VCaP (cell line): ENCODE results near the gene RPL12.

Experiments
- H3K27ac ChIP-seq: fragments of 450-650 bp; 2 replicates; pipeline ENCODE4 v1.5.1; 2017
- TF ChIP-seq, protein P1 (sequence below): fragments of 450-650 bp; conservative IDR thresholded peaks from 2 replicates; pipeline ENCODE4 v1.5.1; 2017; ENCODE audit warnings: mild to moderate bottlenecking, moderate library complexity

Gene RPL12

DNA sequence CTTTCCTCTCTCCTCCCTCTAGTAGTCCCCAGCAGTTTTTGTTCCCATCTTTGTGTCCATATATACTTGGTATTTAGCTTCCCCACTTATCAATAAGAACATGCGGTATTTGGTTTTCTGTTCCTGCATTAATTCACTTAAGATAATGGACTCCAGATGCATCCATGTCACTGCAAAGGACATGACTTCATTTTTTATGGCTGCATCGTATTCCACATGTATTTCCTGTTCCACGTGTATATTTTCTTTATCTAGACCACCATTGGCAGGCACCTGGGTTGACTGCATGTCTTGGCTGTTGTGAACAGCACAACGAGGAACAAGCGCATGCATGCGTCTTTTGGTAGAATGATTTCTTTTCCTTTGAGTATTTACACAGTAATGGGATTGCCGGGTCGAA lies 20.8 kb downstream of the RPL12 start:
- TF ChIP-seq, protein P1, sequence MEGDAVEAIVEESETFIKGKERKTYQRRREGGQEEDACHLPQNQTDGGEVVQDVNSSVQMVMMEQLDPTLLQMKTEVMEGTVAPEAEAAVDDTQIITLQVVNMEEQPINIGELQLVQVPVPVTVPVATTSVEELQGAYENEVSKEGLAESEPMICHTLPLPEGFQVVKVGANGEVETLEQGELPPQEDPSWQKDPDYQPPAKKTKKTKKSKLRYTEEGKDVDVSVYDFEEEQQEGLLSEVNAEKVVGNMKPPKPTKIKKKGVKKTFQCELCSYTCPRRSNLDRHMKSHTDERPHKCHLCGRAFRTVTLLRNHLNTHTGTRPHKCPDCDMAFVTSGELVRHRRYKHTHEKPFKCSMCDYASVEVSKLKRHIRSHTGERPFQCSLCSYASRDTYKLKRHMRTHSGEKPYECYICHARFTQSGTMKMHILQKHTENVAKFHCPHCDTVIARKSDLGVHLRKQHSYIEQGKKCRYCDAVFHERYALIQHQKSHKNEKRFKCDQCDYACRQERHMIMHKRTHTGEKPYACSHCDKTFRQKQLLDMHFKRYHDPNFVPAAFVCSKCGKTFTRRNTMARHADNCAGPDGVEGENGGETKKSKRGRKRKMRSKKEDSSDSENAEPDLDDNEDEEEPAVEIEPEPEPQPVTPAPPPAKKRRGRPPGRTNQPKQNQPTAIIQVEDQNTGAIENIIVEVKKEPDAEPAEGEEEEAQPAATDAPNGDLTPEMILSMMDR, result no peak
- no peak overlapping the region for H3K27ac ChIP-seq

DNA sequence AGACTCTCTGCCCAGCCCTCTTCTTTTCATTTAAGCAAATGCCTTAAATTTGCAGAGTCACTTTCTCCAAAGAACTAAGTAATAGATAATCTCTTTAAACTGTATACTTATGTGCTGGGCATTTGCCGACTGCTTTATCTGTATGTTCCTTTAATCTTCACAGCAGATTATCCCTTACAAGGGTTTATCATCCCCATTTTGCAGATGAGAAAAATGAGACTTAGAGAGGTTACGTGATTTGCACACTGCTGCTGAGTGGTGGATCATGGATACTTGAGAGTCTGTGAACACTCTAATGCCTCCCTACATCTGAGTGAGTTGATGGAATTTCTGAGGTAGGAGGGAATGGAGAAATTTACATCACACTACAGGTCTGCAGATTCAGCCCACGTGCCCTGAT lies 22.9 kb downstream of the RPL12 start:
- H3K27ac ChIP-seq, result no peak overlapping the region
- TF ChIP-seq, protein P1, result no peak

DNA sequence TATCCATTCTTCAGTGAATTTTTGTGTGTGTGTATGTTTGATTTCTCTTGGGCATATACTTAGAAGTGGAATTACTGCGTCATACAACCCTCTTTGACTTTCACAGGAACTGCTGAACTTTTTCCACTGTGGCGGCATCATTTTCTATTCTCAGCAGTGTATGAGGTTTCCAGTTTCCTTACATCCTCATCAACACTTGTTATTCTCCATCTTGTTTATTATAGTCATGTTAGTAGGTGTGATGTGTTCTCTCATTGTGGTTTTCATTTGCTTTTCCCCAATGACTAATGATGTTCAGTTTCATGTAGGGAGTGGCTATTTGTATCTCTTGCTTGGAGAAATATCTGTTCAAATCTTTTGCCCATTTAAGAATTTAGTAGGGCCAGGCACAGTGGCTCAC lies 24.4 kb downstream of the RPL12 start:
- TF ChIP-seq, protein P1, result no peak
- H3K27ac ChIP-seq, result no peak overlapping the region

DNA sequence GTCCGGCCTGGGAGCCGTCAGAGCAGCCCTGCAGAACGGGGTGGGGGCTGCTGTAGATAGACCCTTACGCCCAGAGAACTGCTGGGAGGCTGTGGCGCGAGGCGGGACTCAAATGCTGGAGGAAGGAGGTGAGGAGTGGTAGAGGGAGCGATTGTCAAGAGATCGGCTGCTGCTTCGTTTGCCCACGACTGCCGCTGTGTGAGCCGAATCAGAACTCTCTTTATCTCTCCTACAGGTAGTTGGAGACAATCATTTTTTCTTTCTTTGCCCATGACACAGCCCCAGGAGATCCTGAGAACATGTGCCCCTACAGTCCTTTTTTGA lies 26.6 kb downstream of the RPL12 start:
- TF ChIP-seq, protein P1, result peak; percentile 20; the same call in 1 of the 2 replicates
- peak overlapping the region; percentile 98 for H3K27ac ChIP-seq

DNA sequence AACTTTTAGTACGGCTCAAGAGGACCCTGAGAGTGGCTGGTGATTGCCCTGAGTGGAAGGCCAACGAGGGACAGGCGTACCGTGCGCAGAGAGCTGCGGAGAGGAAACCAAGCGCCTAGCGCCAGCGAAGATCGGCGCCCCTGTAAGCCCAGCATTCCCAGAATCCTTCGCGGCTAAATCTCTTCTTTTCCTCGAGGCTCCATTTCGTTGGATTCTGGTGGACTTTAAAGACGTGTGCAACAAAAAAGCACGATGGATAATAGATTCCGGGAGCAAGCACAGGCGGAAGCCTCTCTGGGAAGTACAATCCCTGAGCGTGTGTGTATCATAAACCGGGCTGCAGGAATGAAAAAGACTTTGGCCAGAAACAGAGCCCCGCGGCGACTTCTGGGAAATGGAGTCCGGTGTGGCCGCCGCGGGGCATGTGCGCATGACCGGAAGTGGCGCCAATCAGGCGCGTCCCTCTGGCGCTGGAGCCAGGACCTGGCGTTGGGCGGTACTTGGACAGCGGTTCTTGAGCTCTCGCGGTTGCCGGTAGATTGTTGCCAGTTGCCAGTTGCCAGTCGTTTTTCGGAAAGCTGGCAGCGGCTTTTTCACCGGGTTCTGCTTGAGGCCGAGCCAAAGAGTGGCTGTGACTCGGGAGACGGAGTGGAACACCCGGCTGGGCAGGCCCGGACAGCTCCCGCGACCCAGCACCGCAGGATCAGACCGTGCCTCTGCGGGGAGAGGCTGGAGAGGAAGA lies 27.1 kb downstream of the RPL12 start, which contains the start of gene ZNF79:
TSS of gene ZNF79 (plus strand) at position 449 of the 742 bp plus-strand sequence. CDS start 406 bp downstream, outside the sequence.
- TF ChIP-seq, protein P1, result no peak
- peak within 1 kb of the TSS; percentile 98 for H3K27ac ChIP-seq

DNA sequence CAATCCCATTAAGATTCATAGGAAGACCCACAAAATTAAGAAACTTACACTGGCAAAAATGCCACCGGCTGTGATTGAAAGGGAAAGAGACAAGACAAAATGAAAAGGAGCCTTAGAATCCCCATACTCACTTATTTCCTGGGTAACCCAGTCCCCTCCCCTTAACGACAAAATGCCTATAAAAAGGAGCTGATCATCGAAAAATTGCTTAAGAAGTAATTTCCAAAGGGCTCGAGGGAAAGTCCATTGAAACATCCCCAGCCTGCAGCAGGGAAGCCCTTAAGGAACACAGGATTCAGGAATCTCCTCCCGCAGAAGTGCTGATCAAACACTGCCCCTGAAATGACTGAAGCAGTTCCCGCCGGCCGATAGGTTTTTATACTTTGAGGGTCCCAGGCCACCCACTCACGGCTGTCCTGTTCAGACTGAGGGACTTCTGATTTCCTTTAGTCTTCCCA lies 27.7 kb downstream of the RPL12 start:
- TF ChIP-seq, protein P1, result no peak
- peak overlapping the region; percentile 98 for H3K27ac ChIP-seq

DNA sequence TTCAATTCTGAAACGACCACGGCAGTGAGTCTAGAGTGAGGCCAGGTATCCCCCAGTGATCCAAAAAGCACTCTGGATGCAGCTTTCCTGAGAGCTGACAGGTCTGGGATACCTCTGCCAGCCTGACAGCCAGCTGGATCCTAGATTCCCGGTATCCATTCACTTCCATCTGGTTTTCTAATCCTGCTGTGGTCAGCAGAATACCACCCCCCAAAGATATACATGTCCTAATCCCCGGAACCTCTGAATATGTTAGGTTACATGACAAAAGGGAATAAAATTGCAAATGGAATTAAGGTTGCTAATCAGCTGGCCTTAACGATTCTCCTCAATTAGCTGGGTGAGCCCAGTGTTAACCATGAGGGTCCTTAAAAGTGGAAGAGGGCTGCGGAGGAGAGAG lies 28.4 kb downstream of the RPL12 start:
- TF ChIP-seq, protein P1, result no peak
- peak overlapping the region; percentile 98 for H3K27ac ChIP-seq
